Ecto neural progenitor cell (in vitro differentiated cells): Measurements from ENCODE around the gene FPGS.

Experiments
- DNase-seq: peaks from one replicate; pipeline ENCODE4 v3.0.0-alpha.2; 2018; ENCODE audit warnings: low spot score

Gene FPGS

GRCh38 chr9:127860779-127861178, 58.1 kb downstream of the FPGS start:
- DNase-seq: no peak

- no peak for DNase-seq
Measured at GRCh38 chr9:127862075-127863011, 59.7 kb downstream of the FPGS start.

GRCh38 chr9:127863191-127863621, 60.5 kb downstream of the FPGS start:
- no peak for DNase-seq
